BE2C (cell line): Measurements from ENCODE around the gene SLAMF7.

ENCODE experiments used
- DNase-seq: peaks from one replicate; pipeline ENCODE4 v3.0.0-alpha.2; 2020
- H3K27me3 ChIP-seq: fragments of 250-450 bp; sonication (Bioruptor Pico); 2 replicates; pipeline ENCODE4 v1.5.1; 2020; ENCODE audit warnings: mild to moderate bottlenecking
- H3K36me3 ChIP-seq: fragments of 250-450 bp; sonication (Bioruptor Pico); 2 replicates; pipeline ENCODE4 v1.5.1; 2020; ENCODE audit warnings: mild to moderate bottlenecking
- H3K4me1 ChIP-seq: fragments of 250-450 bp; sonication (Bioruptor Pico); 2 replicates; pipeline ENCODE4 v1.5.1; 2020
- H3K4me3 ChIP-seq: 2 replicates; pipeline ENCODE4 v1.5.1; 2011; ENCODE audit warnings: low read depth, low read length
- H3K9me3 ChIP-seq: fragments of 250-450 bp; sonication (Bioruptor Pico); 2 replicates; pipeline ENCODE4 v1.5.1; 2020
- CTCF ChIP-seq: IDR thresholded peaks from 2 replicates; pipeline ENCODE4 v1.5.1; 2012; ENCODE audit warnings: mild to moderate bottlenecking, low read depth, low read length

SLAMF7 gene

DNA sequence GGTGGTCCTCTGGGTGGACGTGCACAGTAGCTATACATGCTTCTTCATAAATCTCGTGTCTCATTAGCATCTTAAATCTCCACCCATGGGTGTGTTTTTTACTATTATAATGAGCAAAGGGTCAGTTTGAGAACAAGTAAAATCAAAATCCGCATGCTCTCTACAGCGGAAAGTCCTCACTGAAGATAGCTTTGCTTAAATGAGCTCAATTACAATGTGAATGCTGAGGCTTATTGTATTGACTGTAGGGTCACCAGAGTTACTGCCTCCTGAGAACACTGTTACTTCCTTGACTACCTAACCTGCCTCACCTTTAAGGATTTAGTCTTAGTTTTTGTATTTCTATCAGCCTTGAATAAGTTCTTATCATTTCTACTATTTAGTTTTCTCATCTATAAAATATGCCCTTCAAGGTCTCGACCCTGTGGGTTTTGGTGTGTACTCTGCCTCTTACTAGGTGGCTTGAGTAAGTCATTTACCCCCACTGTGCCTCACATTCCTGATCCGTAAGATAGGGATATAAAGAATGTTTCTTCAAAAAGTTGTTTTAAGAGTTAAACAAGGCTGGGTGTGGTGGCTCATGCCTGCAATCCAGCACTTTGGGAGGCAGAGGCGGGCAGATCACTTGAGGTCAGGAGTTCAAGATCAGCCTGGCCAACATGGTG, 7.9 kb downstream of the SLAMF7 start:
- Histone ChIP-seq H3K4me1 (no peaks in the 10 kb centered on the region), H3K4me3 (no peak overlapping the region), H3K27me3 (peaks cover 3% of the 10 kb centered on the region; the same call in 1 of the 2 replicates), H3K9me3 (no peaks in the 10 kb centered on the region), H3K36me3 (no peaks in the 10 kb centered on the region)
- no peak for TF ChIP-seq CTCF
- no peak for DNase-seq

DNA sequence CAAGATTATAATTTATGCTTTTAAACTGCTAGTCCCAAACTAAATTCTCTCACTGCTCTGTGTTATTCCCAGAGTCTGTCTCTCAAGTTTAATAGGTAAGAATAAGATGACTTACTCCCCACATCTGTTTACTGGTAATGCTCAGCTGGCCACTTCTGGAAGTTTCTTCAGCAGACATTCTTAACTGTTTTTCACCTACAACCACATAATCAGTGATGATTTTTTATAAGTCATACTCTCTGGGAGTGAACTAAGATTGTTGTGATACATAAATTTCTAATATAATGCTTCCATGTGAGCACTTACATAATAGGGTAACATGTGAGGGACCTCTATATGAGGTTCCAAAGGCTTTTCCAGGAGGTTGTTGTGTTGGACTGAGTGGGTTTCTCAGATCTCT, 8.7 kb downstream of the SLAMF7 start:
- H3K9me3 ChIP-seq: no peaks in the 10 kb centered on the region
- H3K4me3 ChIP-seq: no peak overlapping the region
- H3K27me3 ChIP-seq: peaks cover 5% of the 10 kb centered on the region; the same call in 1 of the 2 replicates
- no peak for DNase-seq
- no peak for TF ChIP-seq CTCF
- H3K36me3 ChIP-seq: no peaks in the 10 kb centered on the region
- H3K4me1 ChIP-seq: no peaks in the 10 kb centered on the region

GRCh38 chr1:160748181-160748877, 9.3 kb downstream of the SLAMF7 start:
- H3K27me3 ChIP-seq: peaks cover 5% of the 10 kb centered on the region; the same call in 1 of the 2 replicates
- no peak overlapping the region for H3K4me3 ChIP-seq
- TF ChIP-seq CTCF: peak; percentile 33
- no peaks in the 10 kb centered on the region for H3K9me3 ChIP-seq
- no peak for DNase-seq
- no peaks in the 10 kb centered on the region for H3K4me1 ChIP-seq
- no peaks in the 10 kb centered on the region for H3K36me3 ChIP-seq

- H3K9me3 ChIP-seq: no peaks in the 10 kb centered on the region
- DNase-seq: no peak
- H3K36me3 ChIP-seq: no peaks in the 10 kb centered on the region
- peaks cover 5% of the 10 kb centered on the region; the same call in 1 of the 2 replicates for H3K27me3 ChIP-seq
- no peaks in the 10 kb centered on the region for H3K4me1 ChIP-seq
- no peak for TF ChIP-seq CTCF
- H3K4me3 ChIP-seq: no peak overlapping the region
Measured at GRCh38 chr1:160748878-160749269, 9.8 kb downstream of the SLAMF7 start.

- Histone ChIP-seq H3K27me3 (peaks cover 5% of the 10 kb centered on the region; the same call in 1 of the 2 replicates), H3K4me1 (no peaks in the 10 kb centered on the region), H3K9me3 (no peaks in the 10 kb centered on the region), H3K36me3 (no peaks in the 10 kb centered on the region), H3K4me3 (no peak overlapping the region)
- DNase-seq: no peak
- TF ChIP-seq CTCF: no peak
Measured at GRCh38 chr1:160750608-160751007, 11.6 kb downstream of the SLAMF7 start.

DNA sequence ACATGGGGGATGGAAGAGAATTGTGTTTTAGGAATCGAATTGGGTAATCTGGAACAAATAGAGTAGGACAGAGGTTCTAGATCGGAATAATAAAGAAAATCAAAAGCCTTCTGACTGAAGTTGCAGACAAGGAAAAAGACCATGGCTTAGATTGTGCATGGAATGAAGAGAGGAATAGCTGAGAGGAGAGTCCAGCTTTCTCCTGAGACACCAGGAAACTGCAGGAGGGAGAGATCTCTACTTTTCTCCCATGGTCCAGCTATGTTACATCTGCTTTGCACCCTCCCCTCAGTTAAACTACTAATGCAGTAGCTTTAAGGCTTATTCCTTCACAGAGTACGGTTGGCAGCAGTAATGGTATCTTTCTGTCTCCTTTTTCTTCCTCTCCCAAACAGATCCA, 13.4 kb downstream of the SLAMF7 start:
- Histone ChIP-seq H3K27me3 (peaks cover 5% of the 10 kb centered on the region; the same call in 1 of the 2 replicates), H3K4me1 (no peaks in the 10 kb centered on the region), H3K9me3 (no peaks in the 10 kb centered on the region), H3K36me3 (no peaks in the 10 kb centered on the region), H3K4me3 (no peak overlapping the region)
- TF ChIP-seq CTCF: no peak
- DNase-seq: no peak
